HG03565 (cell line): ENCODE data around the gene NXF1.
A peak's percentile ranks its signal among the peaks of the same experiment; 100 is the strongest.
"Not testable (repeated sequence)": the region's sequence is repeated elsewhere in the genome, so short reads cannot be mapped to it uniquely, and the experiment has no call there.

Source experiments
- ATAC-seq: cut with Tn5 transposase; IDR thresholded peaks from one replicate; pipeline ENCODE4 v1.9.1; 2021; ENCODE audit warnings: mild to moderate bottlenecking, moderate library complexity; ENCODE audit not compliant: unreplicated experiment

NXF1 gene

DNA sequence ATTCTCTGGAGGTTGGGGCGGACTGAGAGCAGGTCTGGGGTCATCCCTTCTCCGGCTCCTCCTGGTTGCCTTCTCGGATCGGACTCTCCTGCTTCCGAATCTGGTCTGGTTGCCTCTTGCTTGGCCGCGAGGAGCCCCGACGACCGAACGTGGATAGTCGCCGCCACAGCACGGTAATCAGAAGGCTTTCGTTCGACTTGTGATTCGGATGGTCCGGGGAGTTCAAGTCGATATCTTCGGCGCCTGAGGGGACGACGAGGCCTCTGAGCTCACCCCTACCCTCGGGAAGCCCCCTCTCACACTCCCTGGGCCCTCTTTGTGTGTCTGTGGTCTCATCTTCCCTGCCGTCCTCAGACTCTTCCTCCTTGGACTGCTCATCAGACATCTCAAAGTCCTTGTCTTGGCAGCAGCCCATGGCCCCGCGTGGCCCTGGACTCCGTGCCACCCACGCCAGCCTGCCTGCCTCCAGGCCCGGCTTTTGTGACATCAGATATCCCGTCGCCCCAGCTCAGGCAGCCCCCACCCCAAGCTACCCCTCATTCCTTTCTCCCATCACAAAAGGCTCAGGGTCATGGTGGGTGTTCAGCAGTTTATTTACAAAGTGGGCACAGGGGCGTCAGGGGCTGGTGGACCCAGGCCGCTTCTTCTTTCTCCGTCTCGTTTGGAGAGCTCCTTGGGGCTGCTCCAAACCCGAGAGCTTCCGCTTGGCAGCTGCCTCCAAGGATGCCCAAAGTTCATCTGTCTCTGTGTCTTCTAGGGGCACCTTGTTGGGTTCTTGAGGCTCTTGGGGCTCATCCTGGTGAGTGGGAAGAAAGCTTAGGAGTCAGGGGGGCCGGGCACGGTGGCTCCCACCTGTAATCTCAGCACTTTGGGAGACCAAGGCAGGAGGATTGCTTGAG lies 27.3 kb upstream of the NXF1 start, which contains the start of gene TEX54:
TEX54 (minus strand) TSS at position 506 of the 899 bp plus-strand sequence.
- peak; percentile 1 for ATAC-seq

DNA sequence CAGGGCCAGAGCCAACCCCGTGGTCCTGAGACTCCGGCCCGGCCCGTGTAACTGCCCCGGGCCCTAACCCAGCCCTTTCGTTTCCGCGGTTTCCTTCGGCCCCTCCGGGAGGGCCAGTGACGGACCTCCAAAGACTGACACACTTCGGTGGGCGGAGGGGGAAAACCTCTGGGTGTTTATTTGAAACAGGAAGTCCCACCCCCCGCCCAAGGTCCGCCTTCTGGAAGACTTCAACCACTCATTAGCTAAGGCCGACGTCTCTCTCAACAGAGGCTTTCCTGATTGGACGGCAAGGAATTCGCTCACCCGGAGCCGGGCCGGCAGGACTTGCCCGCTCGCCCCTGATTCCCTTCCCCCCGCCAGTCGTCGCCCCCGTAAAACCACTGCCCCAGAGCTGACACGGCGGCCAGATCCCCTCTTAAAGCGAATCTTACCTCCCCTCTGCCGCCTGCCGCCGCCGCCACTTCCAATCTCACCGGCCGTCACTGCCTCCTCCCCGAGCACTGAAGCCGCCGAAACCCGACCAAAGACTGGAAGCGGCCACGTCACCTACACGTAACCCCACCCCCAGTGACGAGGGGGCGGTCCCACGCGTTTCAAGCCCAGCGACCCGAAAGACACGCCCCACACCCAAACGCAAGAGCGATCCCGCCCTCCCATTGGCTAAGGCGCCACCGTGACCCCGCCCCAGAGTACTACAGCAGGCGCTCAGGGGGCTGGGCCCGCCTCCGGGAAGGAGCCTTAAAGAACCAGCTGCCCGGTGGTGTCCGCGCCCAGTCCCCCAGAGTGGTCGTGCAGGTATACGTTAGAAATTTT lies 26.5 kb upstream of the NXF1 start, which contains the start of gene STX5:
STX5 (minus strand) TSS at position 532 of the 816 bp plus-strand sequence. CDS start 808 bp downstream, outside the sequence.
- peak; percentile 76 for ATAC-seq

GRCh38 chr11:62830904-62831519 lies 25.8 kb upstream of the NXF1 start:
- no peak for ATAC-seq

- not testable (repeated sequence) for ATAC-seq
These were observed 22.9 kb upstream of the NXF1 start for GRCh38 chr11:62828130-62828529.

- ATAC-seq = no peak
These were observed 18.4 kb upstream of the NXF1 start for GRCh38 chr11:62823677-62824076.

GRCh38 chr11:62817129-62817528 lies 11.9 kb upstream of the NXF1 start:
- no peak for ATAC-seq

DNA sequence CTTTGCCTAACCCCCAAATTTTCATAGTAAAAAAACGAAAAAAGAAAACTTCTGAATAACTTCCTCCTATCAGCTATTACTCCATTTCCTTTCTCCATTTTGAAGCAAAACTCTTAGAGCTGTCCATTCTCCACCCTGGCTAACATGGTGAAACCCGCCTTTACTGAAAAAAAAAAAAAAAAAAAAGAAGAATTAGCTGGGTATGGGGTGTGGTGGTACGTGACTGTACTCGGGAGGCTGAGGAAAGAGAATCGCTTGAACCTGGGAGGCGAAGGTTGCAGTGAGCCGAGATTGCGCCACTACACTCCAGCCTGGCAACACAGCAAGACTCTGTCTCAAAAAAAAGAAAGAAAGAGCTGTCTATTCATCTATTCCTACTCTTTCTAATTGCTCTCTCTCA lies 11.3 kb upstream of the NXF1 start:
- no peak for ATAC-seq

GRCh38 chr11:62811659-62812058 lies 6.4 kb upstream of the NXF1 start:
- ATAC-seq = no peak

DNA sequence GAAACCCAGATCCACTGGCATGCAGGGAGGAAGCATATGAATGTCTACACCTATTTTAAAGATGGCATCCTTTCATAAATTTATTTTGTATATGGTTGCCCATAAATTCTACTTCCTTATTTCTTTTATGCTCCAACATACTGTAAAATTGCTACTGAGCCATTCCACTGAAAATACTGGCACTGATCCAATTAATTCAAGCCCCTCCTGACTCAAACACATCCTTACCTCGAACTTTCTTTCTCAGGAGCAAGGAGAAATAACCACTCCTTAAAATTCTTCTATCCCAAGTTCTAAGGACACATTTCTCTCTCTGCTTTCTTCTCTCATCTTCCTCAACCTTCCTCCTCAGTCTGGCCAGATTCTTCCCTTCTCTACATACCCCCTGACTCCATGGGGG lies 5.5 kb upstream of the NXF1 start:
- no peak for ATAC-seq

- ATAC-seq = no peak
These were observed 1.4 kb upstream of the NXF1 start for GRCh38 chr11:62806611-62807121.

DNA sequence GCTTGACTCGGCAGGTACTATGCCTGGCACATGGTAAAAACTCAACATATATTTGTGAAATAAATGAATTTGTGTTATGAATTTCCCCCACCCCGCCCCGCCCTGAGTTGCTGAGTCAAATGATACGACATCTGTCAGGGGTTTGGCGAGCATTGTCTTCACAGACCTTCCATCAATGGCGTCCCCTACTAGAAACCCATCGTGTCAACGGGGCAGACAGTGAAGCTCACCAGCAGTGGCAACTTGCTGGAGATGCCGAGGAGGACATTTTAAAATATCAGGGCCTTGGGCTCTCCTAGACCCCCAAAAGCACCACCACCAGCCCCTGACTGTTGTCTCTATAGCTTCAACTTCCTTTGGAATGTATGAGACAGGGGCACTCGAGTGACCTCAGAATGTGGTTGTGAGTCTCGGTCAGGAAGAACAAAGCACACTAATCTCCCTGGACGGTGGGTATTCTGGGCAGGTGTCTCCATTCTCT lies 761 bp upstream of the NXF1 start:
- ATAC-seq = no peak

DNA sequence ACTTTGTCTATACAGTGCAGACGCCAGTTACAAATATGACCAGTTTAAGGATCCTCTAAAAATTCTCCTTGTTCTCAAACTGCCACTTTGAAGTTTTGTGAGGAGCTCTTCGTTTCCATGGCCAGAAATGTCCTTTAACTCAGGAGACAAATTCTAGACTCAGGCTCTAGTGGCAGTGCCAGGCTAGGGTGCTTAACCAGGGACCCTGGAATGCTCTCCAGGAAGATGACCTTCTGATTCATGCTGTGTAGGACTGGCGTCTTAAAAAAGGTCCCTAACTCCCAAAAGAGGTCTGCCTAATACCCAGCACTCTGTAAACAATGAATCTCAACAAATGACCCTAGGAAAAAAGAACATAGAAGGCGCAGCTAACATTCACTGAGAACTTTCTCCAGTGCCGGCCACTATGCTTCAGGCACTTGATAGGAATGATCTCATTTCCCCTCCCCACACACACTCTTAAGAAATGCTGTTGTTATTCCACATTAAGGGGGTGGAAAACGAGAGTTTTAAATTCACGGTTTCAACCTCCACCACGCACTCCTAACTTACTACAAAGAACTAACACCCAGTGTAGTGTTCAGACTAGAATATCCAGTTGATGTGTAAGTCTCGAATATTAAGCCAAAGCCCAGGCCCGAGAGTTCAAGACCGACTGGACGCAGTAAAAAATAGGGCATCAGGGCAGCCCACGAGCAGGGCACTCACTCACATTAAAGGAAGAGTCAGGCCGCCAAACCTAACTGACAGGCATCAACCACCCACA lies 747 bp downstream of the NXF1 start:
- peak; percentile 2 for ATAC-seq

- ATAC-seq = no peak
These were observed 4.2 kb downstream of the NXF1 start for GRCh38 chr11:62801071-62801470.

- ATAC-seq = no peak
These were observed 5.8 kb downstream of the NXF1 start for GRCh38 chr11:62799486-62799885.

- ATAC-seq = no peak
These were observed 9.0 kb downstream of the NXF1 start for GRCh38 chr11:62796281-62796680.

GRCh38 chr11:62794201-62794775 lies 11.0 kb downstream of the NXF1 start:
- ATAC-seq = no peak

- ATAC-seq = no peak
These were observed 13.1 kb downstream of the NXF1 start for GRCh38 chr11:62792202-62792575.

DNA sequence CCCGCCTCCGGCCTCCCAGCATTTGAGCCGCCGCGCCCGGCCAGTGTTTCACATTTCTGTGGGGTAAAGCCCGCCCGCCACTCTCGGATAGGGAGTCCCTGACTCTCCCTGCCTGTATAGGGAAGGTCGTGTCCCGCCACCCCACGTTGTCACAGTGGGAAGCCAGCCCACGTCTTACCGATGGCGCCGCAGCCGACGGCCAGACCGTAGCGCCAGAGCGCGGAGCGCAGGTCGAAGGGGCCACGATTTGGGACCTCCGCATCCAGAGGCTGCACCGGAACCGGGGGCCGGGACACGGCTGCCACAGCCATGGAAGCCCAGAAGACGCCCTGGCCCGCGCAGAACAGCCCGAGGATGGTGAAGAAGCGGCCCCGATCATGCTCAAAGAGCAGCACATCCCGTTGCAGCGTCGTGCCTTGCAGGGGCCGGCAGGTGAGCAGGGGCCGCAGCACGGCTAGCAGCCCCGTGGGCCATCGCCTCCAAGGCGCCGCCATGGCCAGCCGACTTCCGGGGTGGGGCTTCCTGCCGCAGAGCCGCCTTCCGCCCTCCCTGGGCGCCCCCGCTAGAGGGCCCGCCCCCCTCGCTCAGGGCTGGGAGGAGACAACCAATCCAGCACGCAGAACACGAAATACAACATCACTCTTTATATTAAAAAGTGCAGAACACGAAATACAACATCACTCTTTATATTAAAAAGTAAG lies 13.6 kb downstream of the NXF1 start, which contains the start of gene TMEM223:
TMEM223 (minus strand) TSS at position 506 of the 701 bp plus-strand sequence; CDS start at position 494, 12 bp downstream.
- ATAC-seq = peak; percentile 56

- no peak for ATAC-seq
These were observed 15.7 kb downstream of the NXF1 start for GRCh38 chr11:62789576-62789975.
